DOHH2 (cell line): ENCODE results near the gene LRPPRC.

Experiments
- H3F3A ChIP-seq: fragments of 200-600 bp; sonication (generic), shearing (Covaris generic); 2 replicates; pipeline ENCODE4 v1.6.0; 2016; ENCODE audit warnings: antibody characterized with exemption, mild to moderate bottlenecking; ENCODE audit not compliant: control insufficient read depth, insufficient read depth
- H3K27ac ChIP-seq: fragments of 200-600 bp; sonication (generic); 2 replicates; pipeline ENCODE4 v1.5.1; 2014; ENCODE audit warnings: low read depth, mild to moderate bottlenecking, low read length, moderate library complexity
- H3K27me3 ChIP-seq: fragments of 200-600 bp; sonication (generic); 2 replicates; pipeline ENCODE4 v1.6.1; 2014; ENCODE audit warnings: mild to moderate bottlenecking, low read length, mixed read lengths; ENCODE audit not compliant: control insufficient read depth
- H3K36me3 ChIP-seq: fragments of 200-600 bp; sonication (generic); 2 replicates; pipeline ENCODE4 v1.6.1; 2014; ENCODE audit warnings: mild to moderate bottlenecking, low read length, moderate library complexity, mixed read lengths; ENCODE audit not compliant: control insufficient read depth
- H3K4me1 ChIP-seq: fragments of 200-600 bp; sonication (generic); 2 replicates; pipeline ENCODE4 v1.6.1; 2014; ENCODE audit warnings: mild to moderate bottlenecking, low read length, mixed read lengths; ENCODE audit not compliant: control insufficient read depth
- H3K4me2 ChIP-seq: fragments of 200-600 bp; sonication (generic); 2 replicates; pipeline ENCODE4 v1.6.0; 2014; ENCODE audit warnings: mild to moderate bottlenecking, low read length, moderate library complexity
- H3K4me3 ChIP-seq: fragments of 200-600 bp; sonication (generic); 2 replicates; pipeline ENCODE4 v1.5.1; 2014; ENCODE audit warnings: mild to moderate bottlenecking, low read length, mixed read lengths
- H3K79me2 ChIP-seq: fragments of 200-600 bp; sonication (generic); 2 replicates; pipeline ENCODE4 v1.6.1; 2014; ENCODE audit warnings: mild to moderate bottlenecking, low read length, mixed read lengths; ENCODE audit not compliant: control insufficient read depth
- H3K9me2 ChIP-seq: fragments of 200-600 bp; sonication (generic); replicated peaks from 2 replicates; pipeline ENCODE4 v1.6.1; 2014; ENCODE audit warnings: mild to moderate bottlenecking, low read length, mixed read lengths; ENCODE audit not compliant: control insufficient read depth
- H3K9me3 ChIP-seq: fragments of 200-600 bp; sonication (generic); 2 replicates; pipeline ENCODE4 v1.6.1; 2014; ENCODE audit warnings: antibody characterized with exemption, low read length, mixed read lengths; ENCODE audit not compliant: control insufficient read depth, insufficient read depth
- H4K20me1 ChIP-seq: fragments of 200-600 bp; sonication (generic); 2 replicates; pipeline ENCODE4 v1.6.0; 2014; ENCODE audit warnings: low read depth, mild to moderate bottlenecking, antibody characterized with exemption, low read length, moderate library complexity; ENCODE audit not compliant: control insufficient read depth, insufficient read depth
- EZH2phosphoT487 ChIP-seq: fragments of 200-600 bp; sonication (generic); IDR thresholded peaks from 2 replicates; pipeline ENCODE4 v1.6.1; 2017; ENCODE audit warnings: borderline replicate concordance, mild to moderate bottlenecking, antibody characterized with exemption, low read length, moderate library complexity, mixed read lengths
- TF ChIP-seq, protein P1 (sequence below): fragments of 200-600 bp; sonication (generic); IDR thresholded peaks from one replicate; pipeline ENCODE4 v1.5.1; 2014; ENCODE audit warnings: antibody characterized with exemption, mild to moderate bottlenecking, low read depth, low read length; ENCODE audit not compliant: poor library complexity, severe bottlenecking

LRPPRC gene

DNA sequence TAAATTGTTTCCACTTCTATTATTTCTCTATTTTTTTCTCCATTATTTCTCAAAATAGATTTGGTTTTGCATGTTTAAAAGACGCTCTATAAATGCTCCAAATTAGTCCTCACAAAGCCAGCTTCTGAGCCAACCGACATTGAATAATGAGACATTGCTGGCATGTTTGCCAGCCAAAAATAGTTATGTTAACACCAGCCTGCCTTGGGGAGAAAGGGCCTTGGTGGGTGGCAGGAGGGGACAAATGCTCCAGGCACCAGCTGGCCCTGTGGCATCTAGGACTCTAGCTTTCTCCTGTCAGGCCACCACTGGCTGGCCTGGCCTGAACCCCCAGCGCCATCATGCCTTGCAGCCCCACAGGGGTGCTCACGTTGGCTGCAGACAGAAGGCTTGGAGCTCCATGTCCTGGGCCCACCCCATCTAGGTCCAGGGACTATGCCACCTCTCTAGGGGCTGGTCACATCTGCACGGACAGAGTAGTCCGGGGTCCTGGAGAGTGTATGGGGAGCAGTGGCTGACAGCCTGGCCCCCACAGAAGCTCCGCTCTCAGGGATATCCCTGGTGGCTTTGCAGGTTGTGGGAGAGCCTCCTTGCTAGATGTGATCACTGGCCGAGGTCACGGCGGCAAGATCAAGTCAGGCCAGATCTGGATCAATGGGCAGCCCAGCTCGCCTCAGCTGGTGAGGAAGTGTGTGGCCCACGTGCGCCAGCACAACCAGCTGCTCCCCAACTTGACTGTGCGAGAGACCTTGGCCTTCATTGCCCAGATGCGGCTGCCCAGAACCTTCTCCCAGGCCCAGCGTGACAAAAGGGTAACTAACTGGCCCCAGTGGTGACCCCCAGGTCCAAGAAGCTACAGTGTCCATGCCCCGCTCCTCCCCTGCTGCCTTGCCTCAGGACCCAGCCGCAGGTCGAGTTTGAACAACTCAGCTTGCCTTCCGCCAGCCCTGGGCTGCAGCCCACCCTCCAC lies 144.5 kb downstream of the LRPPRC start:
- H3K4me1 ChIP-seq: peaks cover 9% of the 10 kb centered on the region
- no peaks in the 10 kb centered on the region for H3K9me3 ChIP-seq
- no peaks in the 10 kb centered on the region for H3K79me2 ChIP-seq
- no peak overlapping the region for H3K4me3 ChIP-seq
- TF ChIP-seq, protein P1, sequence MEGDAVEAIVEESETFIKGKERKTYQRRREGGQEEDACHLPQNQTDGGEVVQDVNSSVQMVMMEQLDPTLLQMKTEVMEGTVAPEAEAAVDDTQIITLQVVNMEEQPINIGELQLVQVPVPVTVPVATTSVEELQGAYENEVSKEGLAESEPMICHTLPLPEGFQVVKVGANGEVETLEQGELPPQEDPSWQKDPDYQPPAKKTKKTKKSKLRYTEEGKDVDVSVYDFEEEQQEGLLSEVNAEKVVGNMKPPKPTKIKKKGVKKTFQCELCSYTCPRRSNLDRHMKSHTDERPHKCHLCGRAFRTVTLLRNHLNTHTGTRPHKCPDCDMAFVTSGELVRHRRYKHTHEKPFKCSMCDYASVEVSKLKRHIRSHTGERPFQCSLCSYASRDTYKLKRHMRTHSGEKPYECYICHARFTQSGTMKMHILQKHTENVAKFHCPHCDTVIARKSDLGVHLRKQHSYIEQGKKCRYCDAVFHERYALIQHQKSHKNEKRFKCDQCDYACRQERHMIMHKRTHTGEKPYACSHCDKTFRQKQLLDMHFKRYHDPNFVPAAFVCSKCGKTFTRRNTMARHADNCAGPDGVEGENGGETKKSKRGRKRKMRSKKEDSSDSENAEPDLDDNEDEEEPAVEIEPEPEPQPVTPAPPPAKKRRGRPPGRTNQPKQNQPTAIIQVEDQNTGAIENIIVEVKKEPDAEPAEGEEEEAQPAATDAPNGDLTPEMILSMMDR: no peak
- TF ChIP-seq EZH2phosphoT487: no peak
- H3K4me2 ChIP-seq: no peak overlapping the region
- no peaks in the 10 kb centered on the region for H4K20me1 ChIP-seq
- no peaks in the 10 kb centered on the region for H3K9me2 ChIP-seq
- H3K27me3 ChIP-seq: peaks cover 4% of the 10 kb centered on the region
- no peaks in the 10 kb centered on the region for H3F3A ChIP-seq
- no peak overlapping the region for H3K27ac ChIP-seq
- no peaks in the 10 kb centered on the region for H3K36me3 ChIP-seq

DNA sequence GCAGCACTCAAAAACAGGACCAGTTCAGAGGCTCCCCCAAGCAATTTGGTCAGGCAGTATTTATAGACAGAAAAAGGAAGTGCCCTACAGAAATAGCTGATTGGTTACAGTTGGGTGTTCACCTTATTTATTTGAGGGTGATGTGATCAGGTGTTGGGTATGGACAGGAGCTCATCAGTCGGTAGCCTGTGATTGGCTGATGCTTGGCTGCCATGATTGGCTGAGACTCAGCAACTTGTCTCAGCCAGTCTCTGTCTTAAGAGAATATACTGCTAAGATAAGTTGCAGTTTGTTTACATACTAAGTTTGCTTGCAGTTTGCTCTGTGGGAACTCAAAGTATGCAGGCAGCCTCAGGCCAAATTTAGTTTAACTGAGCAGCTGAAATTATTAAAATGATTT lies 147.6 kb downstream of the LRPPRC start:
- TF ChIP-seq, protein P1: no peak
- no peak for TF ChIP-seq EZH2phosphoT487
- H3K4me3 ChIP-seq: no peak overlapping the region
- no peaks in the 10 kb centered on the region for H3K9me3 ChIP-seq
- no peak overlapping the region for H3K27ac ChIP-seq
- H3K79me2 ChIP-seq: no peaks in the 10 kb centered on the region
- peak overlapping the region; percentile 10; the same call in 1 of the 2 replicates for H3K4me2 ChIP-seq
- no peaks in the 10 kb centered on the region for H3F3A ChIP-seq
- no peaks in the 10 kb centered on the region for H3K27me3 ChIP-seq
- H4K20me1 ChIP-seq: no peaks in the 10 kb centered on the region
- H3K9me2 ChIP-seq: no peaks in the 10 kb centered on the region
- no peaks in the 10 kb centered on the region for H3K36me3 ChIP-seq
- peaks cover 9% of the 10 kb centered on the region for H3K4me1 ChIP-seq

DNA sequence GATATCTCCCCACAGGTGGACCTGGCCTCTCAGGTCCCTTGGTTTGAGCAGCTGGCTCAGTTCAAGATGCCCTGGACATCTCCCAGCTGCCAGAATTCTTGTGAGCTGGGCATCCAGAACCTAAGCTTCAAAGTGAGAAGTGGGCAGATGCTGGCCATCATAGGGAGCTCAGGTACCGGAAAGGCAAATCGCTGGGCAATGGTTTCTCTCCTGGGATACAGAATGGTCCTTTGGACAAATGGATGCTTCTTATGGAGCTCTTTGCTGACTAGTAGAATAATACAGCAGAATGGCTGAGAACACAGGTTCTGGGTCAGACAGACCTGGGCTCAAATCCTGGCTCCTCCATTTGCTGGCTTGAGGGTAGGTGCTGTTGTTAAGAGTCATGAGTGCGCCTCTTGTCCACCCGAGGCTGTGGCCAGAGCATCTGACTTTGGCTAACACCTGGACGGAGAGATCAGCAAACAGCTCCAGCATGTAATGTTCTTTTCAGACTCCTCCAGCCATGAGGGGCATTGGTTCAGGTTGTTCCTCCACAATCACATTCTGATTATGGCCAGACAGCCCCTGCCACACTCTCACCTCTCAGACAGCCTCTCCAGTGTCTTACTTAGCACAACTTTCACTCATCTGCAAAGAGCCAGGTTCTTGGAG lies 149.5 kb downstream of the LRPPRC start:
- no peak overlapping the region for H3K4me2 ChIP-seq
- no peaks in the 10 kb centered on the region for H4K20me1 ChIP-seq
- no peaks in the 10 kb centered on the region for H3F3A ChIP-seq
- H3K27ac ChIP-seq: no peak overlapping the region
- H3K27me3 ChIP-seq: peaks cover 3% of the 10 kb centered on the region; the same call in 1 of the 2 replicates
- TF ChIP-seq, protein P1: no peak
- no peak for TF ChIP-seq EZH2phosphoT487
- no peak overlapping the region for H3K4me3 ChIP-seq
- H3K36me3 ChIP-seq: no peaks in the 10 kb centered on the region
- H3K79me2 ChIP-seq: no peaks in the 10 kb centered on the region
- H3K4me1 ChIP-seq: peaks cover 9% of the 10 kb centered on the region
- H3K9me3 ChIP-seq: no peaks in the 10 kb centered on the region
- H3K9me2 ChIP-seq: no peaks in the 10 kb centered on the region
